Left hindlimb (tissue), 1 donor: ENCODE results near the gene PRKD2.

Experiments
- DNase-seq: peaks from one replicate; pipeline ENCODE4 v3.0.0-alpha.2; 2018

PRKD2 gene

GRCh38 chr19:46739290-46739771 is 22.4 kb upstream of the PRKD2 start:
- DNase-seq, result peak; percentile 59

- DNase-seq, result no peak
Measured at GRCh38 chr19:46737761-46738171, 20.9 kb upstream of the PRKD2 start.

- no peak for DNase-seq
Measured at GRCh38 chr19:46737298-46737654, 20.4 kb upstream of the PRKD2 start.

- no peak for DNase-seq
Measured at GRCh38 chr19:46736531-46737297, 19.8 kb upstream of the PRKD2 start.

GRCh38 chr19:46733690-46734292 is 16.9 kb upstream of the PRKD2 start:
- no peak for DNase-seq

- no peak for DNase-seq
Measured at GRCh38 chr19:46732966-46733689, 16.2 kb upstream of the PRKD2 start.

GRCh38 chr19:46732172-46732938 is 15.4 kb upstream of the PRKD2 start:
- no peak for DNase-seq

GRCh38 chr19:46731584-46731983 is 14.7 kb upstream of the PRKD2 start:
- no peak for DNase-seq

- peak; percentile 47 for DNase-seq
Measured at GRCh38 chr19:46731007-46731501, 14.1 kb upstream of the PRKD2 start.

GRCh38 chr19:46730595-46730994 is 13.7 kb upstream of the PRKD2 start:
- DNase-seq, result no peak

GRCh38 chr19:46730187-46730586 is 13.3 kb upstream of the PRKD2 start:
- no peak for DNase-seq

- no peak for DNase-seq
Measured at GRCh38 chr19:46729696-46730095, 12.8 kb upstream of the PRKD2 start.

- peak; percentile 72 for DNase-seq
Measured at GRCh38 chr19:46728693-46729339, 11.9 kb upstream of the PRKD2 start.

GRCh38 chr19:46728208-46728607 is 11.3 kb upstream of the PRKD2 start:
- DNase-seq, result peak; percentile 57

- DNase-seq, result no peak
Measured at GRCh38 chr19:46727757-46728156, 10.8 kb upstream of the PRKD2 start.

GRCh38 chr19:46726971-46727501 is 10.1 kb upstream of the PRKD2 start:
- no peak for DNase-seq

- no peak for DNase-seq
Measured at GRCh38 chr19:46726551-46726950, 9.6 kb upstream of the PRKD2 start.

GRCh38 chr19:46725859-46726393 is 9.0 kb upstream of the PRKD2 start:
- no peak for DNase-seq

GRCh38 chr19:46725036-46725820 is 8.3 kb upstream of the PRKD2 start:
- DNase-seq, result no peak

GRCh38 chr19:46724468-46724867 is 7.6 kb upstream of the PRKD2 start:
- no peak for DNase-seq

- no peak for DNase-seq
Measured at GRCh38 chr19:46723471-46723870, 6.6 kb upstream of the PRKD2 start.
